CD4-positive, CD25-positive, alpha-beta regulatory T cell (primary cell): ENCODE measurements around the gene ABHD13. TPM values are rescaled to one million over a fixed set of nuclear protein-coding genes. Genes with fewer than 3 reads are reported as not detected.

Source experiments
- ATAC-seq, 2 donors: fragments of 150-1000 bp; cut with Tn5 transposase; one replicate each; pipeline ENCODE4 v1.10.0; 2021; ENCODE audit warnings: low read depth in 2 of 2, moderate number of reproducible peaks in 2 of 2, moderate library complexity in 1 of 2
- DNase-seq, 3 donors: peaks; one replicate each; pipeline versions ENCODE4 v3.0.0 to v3.0.0-alpha.2; 2012 to 2022; ENCODE audit warnings: mixed read lengths in 1 of 3
- H3K27ac ChIP-seq: one replicate; pipeline ENCODE4 v1.7.0; 2013; ENCODE audit warnings: mild to moderate bottlenecking, low read length; ENCODE audit not compliant: insufficient read depth, poor library complexity, severe bottlenecking
- H3K27me3 ChIP-seq: one replicate; pipeline ENCODE4 v1.7.0; 2013; ENCODE audit warnings: low read length; ENCODE audit not compliant: control insufficient read depth, insufficient read depth
- H3K36me3 ChIP-seq: one replicate; pipeline ENCODE4 v1.7.0; 2013; ENCODE audit warnings: mild to moderate bottlenecking, low read length, moderate library complexity; ENCODE audit not compliant: control insufficient read depth, insufficient read depth
- H3K4me1 ChIP-seq: 2 replicates; pipeline ENCODE4 v1.7.0; 2013; ENCODE audit warnings: mild to moderate bottlenecking, low read length; ENCODE audit not compliant: insufficient read depth, control insufficient read depth, poor library complexity, severe bottlenecking
- H3K4me3 ChIP-seq: one replicate; pipeline ENCODE4 v1.7.0; 2013; ENCODE audit warnings: low read depth, mild to moderate bottlenecking, low read length, moderate library complexity
- H3K9me3 ChIP-seq, 2 experiments: 1 replicate in 1 of 2; 2 replicates in 1 of 2; pipeline ENCODE4 v1.7.0; 2013; ENCODE audit warnings: low read length in 2 of 2, mild to moderate bottlenecking in 1 of 2, moderate library complexity in 1 of 2; ENCODE audit not compliant: control insufficient read depth in 2 of 2
- H3K27ac Mint-ChIP-seq, 3 donors: one replicate each; pipeline ENCODE4 v1.8.0; 2020 to 2022; ENCODE audit warnings: mild to moderate bottlenecking in 3 of 3, mixed read lengths in 3 of 3, moderate library complexity in 2 of 3
- H3K27me3 Mint-ChIP-seq: one replicate; pipeline ENCODE4 v1.8.0; 2022; ENCODE audit warnings: mild to moderate bottlenecking, mixed read lengths
- H3K36me3 Mint-ChIP-seq: one replicate; pipeline ENCODE4 v1.8.0; 2020; ENCODE audit warnings: mixed read lengths
- H3K4me1 Mint-ChIP-seq, 4 donors: one replicate each; pipeline ENCODE4 v1.8.0; 2020 to 2022; ENCODE audit warnings: mixed read lengths in 4 of 4, mild to moderate bottlenecking in 1 of 4
- H3K4me3 Mint-ChIP-seq, 4 donors: one replicate each; pipeline ENCODE4 v1.8.0; 2020 to 2022; ENCODE audit warnings: mild to moderate bottlenecking in 4 of 4, mixed read lengths in 4 of 4, moderate library complexity in 3 of 4
- H3K9me3 Mint-ChIP-seq, 7 donors: one replicate each; pipeline ENCODE4 v1.8.0; 2020 to 2022; ENCODE audit warnings: mixed read lengths in 7 of 7, mild to moderate bottlenecking in 3 of 7, moderate library complexity in 2 of 7
- polyA plus RNA-seq, 4 donors: library from polyadenylated mRNA; unstranded; fragments of 300-500 nt; fragmentation: Illumina TruSeq; gene quantifications; one replicate each; pipeline ENCODE4 v1.2.3, GENCODE V29; 2021
- total RNA-seq: library from RNA; stranded (reverse); gene quantifications from one replicate; pipeline ENCODE4 v1.2.3, GENCODE V29; 2022

ABHD13 gene
- 17.0 TPM for total RNA-seq
- polyA plus RNA-seq: 10 to 100 TPM; 10.3 to 14.7 (median 13.4) TPM

DNA sequence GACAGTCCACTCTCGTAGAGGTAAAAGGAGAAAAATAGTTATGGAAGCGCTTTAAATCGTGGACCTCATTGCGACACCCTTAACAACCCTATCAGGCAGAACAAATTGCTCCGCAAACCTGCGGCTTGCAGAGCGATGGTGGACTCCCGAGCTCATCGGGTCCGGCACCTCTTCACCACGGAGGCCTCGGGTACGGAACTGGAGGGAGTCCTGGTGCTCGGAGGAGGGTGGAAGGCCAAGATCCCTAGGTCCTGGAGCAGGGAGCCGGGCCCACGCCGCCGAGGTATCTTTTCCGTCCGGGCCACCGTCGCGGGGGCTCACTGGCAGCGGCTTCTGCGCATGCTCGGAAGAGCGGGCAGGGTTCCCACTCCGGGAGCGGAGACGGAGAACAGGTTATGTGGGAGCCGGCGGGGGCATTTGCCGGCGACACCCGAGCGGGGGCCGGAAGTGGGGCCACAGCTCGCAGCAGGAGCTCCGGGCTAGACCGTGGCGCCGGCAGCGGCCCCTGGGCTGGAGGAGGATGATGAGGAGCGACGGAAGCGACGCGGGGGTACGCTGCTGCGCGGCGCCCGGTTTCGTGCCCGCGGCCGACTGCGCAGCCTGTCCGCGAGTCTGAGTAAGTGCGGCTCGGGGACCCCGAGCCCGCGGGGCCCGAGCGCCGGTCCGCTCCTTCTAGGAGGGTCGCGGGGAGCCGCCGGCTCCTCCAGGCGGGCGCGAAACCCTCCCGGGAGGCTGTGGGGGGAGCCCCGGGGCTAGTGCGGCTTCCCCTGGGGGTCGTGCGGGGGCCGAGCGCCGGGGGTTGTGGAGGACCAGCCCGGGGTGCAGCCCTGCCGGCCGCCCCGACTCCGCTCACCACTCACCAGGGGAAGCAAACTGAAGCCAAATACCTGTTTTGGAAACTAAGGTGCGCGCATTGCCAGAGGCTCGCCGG is at the start of gene ABHD13:
Gene ABHD13 (plus strand): TSS at position 349 of the 931 bp plus-strand sequence. CDS start 10,827 bp downstream, outside the sequence.
- Mint-ChIP-seq H3K4me1 (peaks cover 39 to 69% (median 59%) of the 10 kb centered on the region in 4 donors), H3K4me3 (peak within 1 kb of the TSS; percentile 95 to 99 (median 98)), H3K27ac (peak within 1 kb of the TSS; percentile 96 to 98 (median 97)), H3K36me3 (no peaks in the 10 kb centered on the region), H3K27me3 (peaks cover 8% of the 10 kb centered on the region), H3K9me3 (no peaks in the 10 kb centered on the region)
- ATAC-seq (peak; percentile 77 to 79), DNase-seq (peak; percentile 86 to 95 (median 92))
- peaks cover 62% of the 10 kb centered on the region for H3K4me1 ChIP-seq
- no peaks in the 10 kb centered on the region for H3K36me3 ChIP-seq
- H3K4me3 ChIP-seq: peak within 1 kb of the TSS; percentile 98
- no peaks in the 10 kb centered on the region for H3K27me3 ChIP-seq
- peak within 1 kb of the TSS; percentile 86 for H3K27ac ChIP-seq
- no peaks in the 10 kb centered on the region for H3K9me3 ChIP-seq

DNA sequence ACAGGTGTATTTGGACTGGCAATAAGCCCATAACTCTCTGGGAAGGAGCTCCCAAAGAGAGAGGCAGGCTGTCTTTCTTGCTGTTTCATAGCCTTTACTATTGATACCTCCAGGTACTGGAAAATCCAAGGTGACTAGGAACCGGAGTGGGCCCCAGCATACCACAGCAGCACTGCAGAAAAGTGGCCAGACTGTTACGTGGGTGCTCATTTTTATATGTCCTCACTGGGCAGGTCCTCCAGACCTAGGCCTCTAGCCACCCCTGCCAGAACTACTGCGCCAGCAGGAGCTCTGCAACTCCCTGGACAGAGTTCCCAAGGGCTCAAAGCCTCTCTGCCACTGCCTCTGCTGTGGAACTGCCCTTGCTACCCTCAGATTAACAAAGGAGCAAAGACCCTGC is 49.3 kb upstream of the ABHD13 start:
- Histone ChIP-seq H3K9me3 (peaks cover 0 to 3% of the 10 kb centered on the region in 2 experiments), H3K27ac (no peak overlapping the region), H3K27me3 (no peaks in the 10 kb centered on the region), H3K4me3 (no peak overlapping the region), H3K4me1 (no peaks in the 10 kb centered on the region), H3K36me3 (no peaks in the 10 kb centered on the region)
- H3K27me3 Mint-ChIP-seq: peaks cover 10% of the 10 kb centered on the region
- no peaks in the 10 kb centered on the region for H3K36me3 Mint-ChIP-seq
- DNase-seq (no peak), ATAC-seq (no peak)
- no peak overlapping the region for H3K4me3 Mint-ChIP-seq
- peaks cover 0 to 35% (median 8%) of the 10 kb centered on the region in 7 donors for H3K9me3 Mint-ChIP-seq
- no peaks in the 10 kb centered on the region for H3K4me1 Mint-ChIP-seq
- no peak overlapping the region for H3K27ac Mint-ChIP-seq

DNA sequence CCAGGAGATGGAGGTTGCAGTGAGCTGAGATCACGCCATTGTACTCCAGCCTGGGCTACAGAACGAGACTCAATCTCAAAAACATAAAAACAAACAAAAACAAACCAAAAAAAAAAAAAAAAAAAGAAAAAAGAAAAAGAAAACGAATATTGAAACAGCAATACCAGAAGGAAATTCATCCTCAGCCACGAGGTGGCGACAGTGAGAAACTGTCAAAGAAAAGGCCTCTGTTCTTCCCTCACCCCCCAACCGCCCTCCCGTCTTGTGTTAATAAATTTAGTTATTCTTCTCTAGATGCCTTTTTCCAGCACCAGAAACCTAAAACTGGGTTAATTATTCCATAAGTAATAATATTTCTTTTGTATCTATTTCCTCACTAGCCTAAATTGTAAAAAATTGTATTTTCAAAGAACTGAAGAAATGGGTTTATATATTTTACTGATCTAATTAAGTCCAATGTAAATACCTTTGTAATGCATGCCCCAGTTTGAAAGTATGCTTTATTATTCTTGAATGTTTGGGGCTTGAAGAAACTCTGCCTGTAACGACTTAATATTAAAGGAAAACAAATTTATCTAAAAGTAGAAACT is 41.4 kb upstream of the ABHD13 start:
- Mint-ChIP-seq H3K9me3 (peaks cover 0 to 15% (median 5%) of the 10 kb centered on the region in 7 donors), H3K4me3 (no peak overlapping the region), H3K4me1 (no peaks in the 10 kb centered on the region), H3K36me3 (no peaks in the 10 kb centered on the region), H3K27me3 (peaks cover 5% of the 10 kb centered on the region), H3K27ac (no peak overlapping the region)
- Histone ChIP-seq H3K4me3 (no peak overlapping the region), H3K4me1 (no peaks in the 10 kb centered on the region), H3K27me3 (no peaks in the 10 kb centered on the region), H3K27ac (no peak overlapping the region), H3K36me3 (no peaks in the 10 kb centered on the region), H3K9me3 (no peaks in the 10 kb centered on the region)
- DNase-seq (peak; percentile 25 to 54 (median 26)), ATAC-seq (no peak)

DNA sequence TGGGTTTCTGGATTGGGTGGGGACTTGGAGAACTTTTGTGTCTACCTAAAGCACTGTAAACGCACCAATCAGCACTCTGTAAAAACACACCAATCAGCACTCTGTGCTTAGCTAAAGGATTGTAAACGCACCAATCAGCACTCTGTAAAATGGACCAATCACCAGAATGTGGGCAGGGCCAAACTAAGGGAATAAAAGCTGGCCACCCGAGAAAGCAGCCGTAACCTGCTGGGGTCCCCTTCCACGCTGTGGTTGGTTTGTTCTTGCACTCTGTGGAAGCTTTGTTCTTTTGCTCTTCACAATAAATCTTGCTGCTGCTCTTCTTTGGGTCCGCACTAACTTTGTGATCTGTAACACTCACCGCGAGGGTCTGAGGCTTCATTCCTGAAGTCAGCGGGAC is 40.1 kb upstream of the ABHD13 start:
- H3K27me3 Mint-ChIP-seq: peaks cover 1% of the 10 kb centered on the region
- peaks cover 0 to 6% (median 0%) of the 10 kb centered on the region in 7 donors for H3K9me3 Mint-ChIP-seq
- H3K27ac Mint-ChIP-seq: no peak overlapping the region
- no peak overlapping the region for H3K4me3 Mint-ChIP-seq
- DNase-seq: no peak
- Histone ChIP-seq H3K4me3 (no peak overlapping the region), H3K27me3 (no peaks in the 10 kb centered on the region), H3K9me3 (no peaks in the 10 kb centered on the region), H3K27ac (no peak overlapping the region), H3K36me3 (no peaks in the 10 kb centered on the region), H3K4me1 (no peaks in the 10 kb centered on the region)
- no peaks in the 10 kb centered on the region for H3K36me3 Mint-ChIP-seq
- ATAC-seq: no peak
- H3K4me1 Mint-ChIP-seq: no peaks in the 10 kb centered on the region

DNA sequence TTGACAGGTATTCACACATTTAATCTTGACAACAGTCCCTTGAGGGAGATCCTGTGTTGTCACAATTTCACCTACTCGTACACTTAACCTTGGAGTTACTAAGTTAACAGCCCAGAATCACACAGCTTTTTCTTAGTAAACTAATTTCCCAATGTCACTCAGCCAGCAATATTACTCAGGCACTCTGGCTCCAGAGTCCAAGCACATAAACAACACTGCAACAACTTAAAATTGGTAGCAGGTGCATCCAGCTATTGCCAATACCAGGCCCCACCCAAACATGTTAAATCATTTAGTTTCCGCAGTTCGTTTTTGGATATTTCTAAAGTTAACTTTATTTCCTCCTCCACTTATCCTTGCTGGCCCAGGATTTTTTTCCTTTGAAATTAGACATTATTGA is 35.5 kb upstream of the ABHD13 start:
- DNase-seq (no peak), ATAC-seq (no peak)
- Histone ChIP-seq H3K27ac (no peak overlapping the region), H3K4me3 (no peak overlapping the region), H3K9me3 (no peaks in the 10 kb centered on the region), H3K36me3 (no peaks in the 10 kb centered on the region), H3K27me3 (peaks cover 3% of the 10 kb centered on the region), H3K4me1 (no peaks in the 10 kb centered on the region)
- Mint-ChIP-seq H3K27me3 (no peaks in the 10 kb centered on the region), H3K4me3 (no peak overlapping the region), H3K4me1 (no peaks in the 10 kb centered on the region), H3K27ac (no peak overlapping the region), H3K9me3 (no peaks in the 10 kb centered on the region), H3K36me3 (no peaks in the 10 kb centered on the region)

DNA sequence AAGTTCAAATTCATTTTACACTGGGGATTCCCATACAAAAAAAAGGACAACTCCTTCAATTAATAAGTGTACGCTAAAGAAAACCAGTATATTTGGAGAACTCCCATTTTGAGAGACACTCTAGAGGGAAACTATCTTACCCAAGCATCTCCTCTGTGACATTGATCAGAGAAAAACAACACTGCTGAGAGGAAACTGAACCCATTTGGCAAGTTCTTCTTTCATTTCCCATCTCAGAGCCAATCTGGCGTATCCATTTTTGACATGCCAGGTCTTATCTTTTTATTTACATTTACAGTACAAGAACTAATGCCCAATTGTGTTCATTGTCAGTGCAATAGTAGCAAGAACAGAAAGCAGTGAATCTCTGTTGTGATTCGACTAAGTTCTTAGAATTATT is 33.0 kb upstream of the ABHD13 start:
- H3K27ac Mint-ChIP-seq: no peak overlapping the region
- Histone ChIP-seq H3K27me3 (peaks cover 9% of the 10 kb centered on the region), H3K4me1 (no peaks in the 10 kb centered on the region), H3K9me3 (no peaks in the 10 kb centered on the region), H3K4me3 (no peak overlapping the region), H3K27ac (no peak overlapping the region), H3K36me3 (no peaks in the 10 kb centered on the region)
- DNase-seq: no peak
- no peak for ATAC-seq
- H3K4me1 Mint-ChIP-seq: no peaks in the 10 kb centered on the region
- H3K9me3 Mint-ChIP-seq: no peaks in the 10 kb centered on the region
- H3K27me3 Mint-ChIP-seq: peaks cover 4% of the 10 kb centered on the region
- no peak overlapping the region for H3K4me3 Mint-ChIP-seq
- H3K36me3 Mint-ChIP-seq: no peaks in the 10 kb centered on the region

DNA sequence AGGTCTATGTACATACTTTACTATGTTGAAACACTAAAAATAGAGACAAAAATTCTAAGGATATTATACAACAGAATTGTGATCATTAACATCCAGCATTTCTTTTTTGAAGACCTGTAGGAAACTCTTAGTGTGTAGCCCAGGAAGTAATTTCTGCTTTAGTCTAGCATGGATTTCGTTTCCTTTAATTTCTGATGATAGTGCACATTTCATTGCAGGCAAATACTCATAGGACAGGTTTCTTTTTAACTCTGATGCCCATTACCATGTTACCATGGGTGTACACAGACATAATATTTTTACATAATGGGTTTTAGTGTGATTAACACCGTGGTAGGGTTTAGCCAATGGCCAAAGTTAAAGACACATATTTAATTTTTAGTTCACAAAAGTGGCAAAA is 29.9 kb upstream of the ABHD13 start:
- no peaks in the 10 kb centered on the region for H3K4me1 Mint-ChIP-seq
- Histone ChIP-seq H3K36me3 (no peaks in the 10 kb centered on the region), H3K9me3 (no peaks in the 10 kb centered on the region), H3K4me3 (no peak overlapping the region), H3K27me3 (peaks cover 9% of the 10 kb centered on the region), H3K27ac (no peak overlapping the region), H3K4me1 (no peaks in the 10 kb centered on the region)
- no peak overlapping the region for H3K27ac Mint-ChIP-seq
- peaks cover 0 to 3% (median 2%) of the 10 kb centered on the region in 7 donors for H3K9me3 Mint-ChIP-seq
- ATAC-seq (no peak), DNase-seq (no peak)
- no peak overlapping the region for H3K4me3 Mint-ChIP-seq
- peaks cover 8% of the 10 kb centered on the region for H3K27me3 Mint-ChIP-seq
- H3K36me3 Mint-ChIP-seq: no peaks in the 10 kb centered on the region
